H9 (cell line): ENCODE measurements around the gene SH3RF3. TPM values are rescaled to one million over a fixed set of nuclear protein-coding genes. Genes with fewer than 3 reads are reported as not detected.

Experiments used
- DNase-seq: peaks from one replicate; pipeline ENCODE4 v3.0.0-alpha.2; 2017
- H2AFZ ChIP-seq: one replicate; pipeline ENCODE4 v1.6.1; 2013; ENCODE audit warnings: mild to moderate bottlenecking, low read length, control low read depth, moderate library complexity
- H2AK5ac ChIP-seq: 2 replicates; pipeline ENCODE4 v1.6.1; 2013; ENCODE audit warnings: low read length, control low read depth, mixed read lengths; ENCODE audit not compliant: insufficient read length
- H2BK120ac ChIP-seq: one replicate; pipeline ENCODE4 v1.6.1; 2013; ENCODE audit warnings: low read depth, mild to moderate bottlenecking, low read length, control low read depth, inconsistent platforms; ENCODE audit not compliant: poor library complexity, severe bottlenecking
- H2BK12ac ChIP-seq: 2 replicates; pipeline ENCODE4 v1.6.1; 2013; ENCODE audit warnings: low read length, control low read depth, mixed read lengths, low read depth; ENCODE audit not compliant: insufficient read length
- H2BK15ac ChIP-seq: 2 replicates; pipeline ENCODE4 v1.6.1; 2013; ENCODE audit warnings: low read depth, low read length, control low read depth
- H2BK20ac ChIP-seq: one replicate; pipeline ENCODE4 v1.6.1; 2013; ENCODE audit warnings: low read depth, mild to moderate bottlenecking, low read length, control low read depth, inconsistent platforms; ENCODE audit not compliant: poor library complexity, severe bottlenecking
- H2BK5ac ChIP-seq: 2 replicates; pipeline ENCODE4 v1.6.1; 2013; ENCODE audit warnings: low read length, control low read depth, mixed read lengths; ENCODE audit not compliant: insufficient read length
- H3K14ac ChIP-seq: 2 replicates; pipeline ENCODE4 v1.6.1; 2013; ENCODE audit warnings: low read length, control low read depth; ENCODE audit not compliant: insufficient read depth
- H3K18ac ChIP-seq: 2 replicates; pipeline ENCODE4 v1.6.1; 2013; ENCODE audit warnings: low read depth, mild to moderate bottlenecking, mixed read lengths, low read length, control low read depth; ENCODE audit not compliant: insufficient read length
- H3K23ac ChIP-seq: 2 replicates; pipeline ENCODE4 v1.6.1; 2013; ENCODE audit warnings: low read length, control low read depth, mixed read lengths, low read depth; ENCODE audit not compliant: insufficient read length
- H3K23me2 ChIP-seq: 2 replicates; pipeline ENCODE4 v1.6.1; 2013; ENCODE audit warnings: low read depth, mild to moderate bottlenecking, mixed read lengths, low read length, control low read depth; ENCODE audit not compliant: insufficient read length, poor library complexity, severe bottlenecking
- H3K27ac ChIP-seq: 2 replicates; pipeline ENCODE4 v1.5.1; 2013; ENCODE audit warnings: low read length, control low read depth, mixed read lengths, low read depth; ENCODE audit not compliant: insufficient read length
- H3K27me3 ChIP-seq: 2 replicates; pipeline ENCODE4 v1.6.1; 2013; ENCODE audit warnings: low read length, control low read depth, inconsistent platforms; ENCODE audit not compliant: insufficient read depth
- H3K4ac ChIP-seq: 2 replicates; pipeline ENCODE4 v1.6.1; 2013; ENCODE audit warnings: low read depth, mild to moderate bottlenecking, control low read depth, inconsistent platforms, low read length, moderate library complexity
- H3K4me1 ChIP-seq: 2 replicates; pipeline ENCODE4 v1.6.1; 2013; ENCODE audit warnings: low read length, control low read depth, inconsistent platforms; ENCODE audit not compliant: insufficient read depth
- H3K4me2 ChIP-seq: 2 replicates; pipeline ENCODE4 v1.6.1; 2013; ENCODE audit warnings: low read length, control low read depth, mixed read lengths; ENCODE audit not compliant: insufficient read length, insufficient read depth
- H3K56ac ChIP-seq: 2 replicates; pipeline ENCODE4 v1.6.1; 2013; ENCODE audit warnings: low read depth, mild to moderate bottlenecking, mixed read lengths, low read length, control low read depth; ENCODE audit not compliant: insufficient read length
- H3K79me1 ChIP-seq: 2 replicates; pipeline ENCODE4 v1.6.1; 2013; ENCODE audit warnings: low read depth, mild to moderate bottlenecking, moderate library complexity, low read length, control low read depth, inconsistent platforms; ENCODE audit not compliant: insufficient read depth, poor library complexity, severe bottlenecking
- H3K79me2 ChIP-seq: 2 replicates; pipeline ENCODE4 v1.6.1; 2013; ENCODE audit warnings: low read length, control low read depth, inconsistent platforms; ENCODE audit not compliant: insufficient read depth
- H3K9ac ChIP-seq: 2 replicates; pipeline ENCODE4 v1.6.1; 2013; ENCODE audit warnings: low read length, control low read depth, mixed read lengths; ENCODE audit not compliant: insufficient read length; ENCODE audit errors: extremely low read depth
- H3K9me3 ChIP-seq: one replicate; pipeline ENCODE4 v1.6.1; 2013; ENCODE audit warnings: low read depth, low read length, inconsistent platforms; ENCODE audit not compliant: control insufficient read depth
- H3T11ph ChIP-seq: one replicate; pipeline ENCODE4 v1.6.1; 2013; ENCODE audit warnings: mild to moderate bottlenecking, low read length, control low read depth, inconsistent platforms
- H4K20me1 ChIP-seq: one replicate; pipeline ENCODE4 v1.6.1; 2013; ENCODE audit not compliant: control insufficient read depth, insufficient read length, insufficient read depth
- H4K5ac ChIP-seq: 2 replicates; pipeline ENCODE4 v1.6.1; 2013; ENCODE audit warnings: low read depth, mild to moderate bottlenecking, mixed read lengths, low read length, control low read depth; ENCODE audit not compliant: insufficient read length
- H4K8ac ChIP-seq: replicated peaks from 2 replicates; pipeline ENCODE4 v1.6.1; 2013; ENCODE audit warnings: low read length, control low read depth, mixed read lengths, low read depth; ENCODE audit not compliant: insufficient read length
- H4K91ac ChIP-seq: 2 replicates; pipeline ENCODE4 v1.6.1; 2013; ENCODE audit warnings: low read depth, mild to moderate bottlenecking, moderate library complexity, mixed read lengths, low read length, control low read depth; ENCODE audit not compliant: insufficient read length
- H3K27ac Mint-ChIP-seq, 3 experiments: 2 replicates in 2 of 3; 3 replicates in 1 of 3; pipeline ENCODE4 v1.8.0; 2020 to 2021; ENCODE audit warnings: mixed read lengths in 3 of 3, mild to moderate bottlenecking in 1 of 3, moderate library complexity in 1 of 3
- H3K27me3 Mint-ChIP-seq: 2 replicates; pipeline ENCODE4 v1.8.0; 2021; ENCODE audit warnings: low read depth, mild to moderate bottlenecking, moderate library complexity, mixed read lengths
- H3K36me3 Mint-ChIP-seq, 3 experiments: 2 replicates in 2 of 3; 3 replicates in 1 of 3; pipeline ENCODE4 v1.8.0; 2020 to 2021; ENCODE audit warnings: low read depth in 3 of 3, mixed read lengths in 3 of 3; ENCODE audit not compliant: insufficient read depth in 1 of 3
- H3K4me1 Mint-ChIP-seq, 2 experiments: 2 replicates each; pipeline ENCODE4 v1.8.0; 2020; ENCODE audit warnings: mixed read lengths in 2 of 2
- H3K4me3 Mint-ChIP-seq, 2 experiments: 2 replicates in 1 of 2; 3 replicates in 1 of 2; pipeline ENCODE4 v1.8.0; 2020 to 2021; ENCODE audit warnings: mild to moderate bottlenecking in 2 of 2, mixed read lengths in 2 of 2, moderate library complexity in 1 of 2
- H3K9me3 Mint-ChIP-seq, 2 experiments: 2 replicates in 1 of 2; 3 replicates in 1 of 2; pipeline ENCODE4 v1.8.0; 2020; ENCODE audit warnings: mild to moderate bottlenecking in 2 of 2, mixed read lengths in 2 of 2, moderate library complexity in 1 of 2
- WGBS: extraction: QIAGEN DNeasy Blood & Tissue Kit; methylation state at CpG from one replicate; pipeline ENCODE4 v1.1.7; 2013; ENCODE audit warnings: missing lambda C conversion rate, low lambda C conversion rate, mixed read lengths; ENCODE audit not compliant: insufficient read length; ENCODE audit errors: extremely low coverage; 5-methylcytosine and 5-hydroxymethylcytosine counted together
- total RNA-seq: library from RNA; stranded (reverse); gene quantifications from 2 replicates; pipeline ENCODE4 v1.2.1, GENCODE V29; 2021
- TF ChIP-seq, protein P1 (sequence below): fragments of 200-600 bp; sonication (generic); conservative IDR thresholded peaks from 3 replicates; pipeline ENCODE4 v1.8.0; 2021; ENCODE audit warnings: antibody characterized with exemption, mild to moderate bottlenecking

The SH3RF3 gene
- total RNA-seq, 1 experiment from 2014 or later = 0.46 TPM

DNA sequence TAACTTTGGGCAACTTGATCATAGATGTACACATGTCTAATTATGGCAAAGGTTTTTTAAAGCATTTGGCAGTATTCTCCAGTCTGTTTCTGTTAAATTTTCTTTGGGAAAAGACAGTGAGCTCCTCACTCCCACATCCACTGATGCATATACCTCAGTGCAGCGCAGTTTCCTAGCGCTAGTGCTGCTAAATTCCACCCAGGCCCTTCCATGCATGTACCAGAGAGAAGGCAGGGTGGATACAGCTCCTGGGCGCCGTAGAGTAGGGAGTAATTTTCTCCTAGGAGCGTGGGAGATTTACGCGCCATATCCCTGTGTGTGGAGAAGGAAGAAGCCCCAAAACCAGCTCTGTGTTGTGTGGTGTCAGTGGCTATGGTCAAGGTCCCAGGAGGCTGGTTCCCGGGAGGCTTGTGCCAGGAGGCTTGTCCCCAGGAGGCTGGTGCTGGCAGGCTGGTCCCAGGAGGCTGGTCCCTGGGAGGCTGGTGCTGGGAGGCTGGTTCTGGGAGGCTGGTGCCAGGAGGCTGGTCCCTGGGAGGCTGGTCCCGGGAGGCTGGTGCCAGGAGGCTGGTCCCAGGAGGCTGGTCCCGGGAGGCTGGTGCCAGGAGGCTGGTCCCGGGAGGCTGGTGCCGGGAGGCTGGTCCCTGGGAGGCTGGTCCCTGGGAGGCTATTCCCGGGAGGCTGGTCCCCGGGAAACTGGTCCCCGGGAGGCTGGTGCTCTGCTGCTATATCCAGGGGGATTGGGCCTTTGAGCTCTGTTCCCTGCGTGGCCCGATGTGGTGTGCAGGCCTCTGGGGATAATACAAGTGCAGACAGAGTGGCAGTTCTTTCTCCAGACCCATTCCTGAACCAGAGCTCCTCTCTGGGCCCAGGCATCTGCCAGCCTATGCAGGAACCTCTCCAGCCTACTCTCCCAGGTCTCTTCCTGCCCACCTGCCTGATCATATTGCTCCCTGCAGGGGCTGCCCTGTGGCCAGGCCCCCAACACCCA is 323.6 kb downstream of the SH3RF3 start:
- Histone ChIP-seq H3K18ac (no peak overlapping the region), H3K4me2 (no peak overlapping the region), H2AK5ac (no peak overlapping the region), H3K9ac (no peak overlapping the region), H4K20me1 (no peaks in the 10 kb centered on the region), H3K56ac (no peak overlapping the region), H3T11ph (no peak overlapping the region), H2BK120ac (no peak overlapping the region), H2BK20ac (no peak overlapping the region), H2BK5ac (no peak overlapping the region), H3K4ac (no peak overlapping the region), H4K8ac (no peak overlapping the region), H2BK12ac (no peak overlapping the region), H2BK15ac (no peak overlapping the region), H3K27me3 (no peaks in the 10 kb centered on the region), H3K9me3 (no peaks in the 10 kb centered on the region), H4K5ac (no peak overlapping the region), H3K27ac (no peak overlapping the region), H3K79me2 (no peaks in the 10 kb centered on the region), H2AFZ (no peak overlapping the region), H4K91ac (no peak overlapping the region), H3K79me1 (no peaks in the 10 kb centered on the region), H3K4me1 (no peaks in the 10 kb centered on the region), H3K23ac (no peak overlapping the region), H3K14ac (no peak overlapping the region), H3K23me2 (no peaks in the 10 kb centered on the region)
- H3K36me3 Mint-ChIP-seq = no peaks in the 10 kb centered on the region
- H3K27me3 Mint-ChIP-seq = no peaks in the 10 kb centered on the region
- no peak overlapping the region for H3K4me3 Mint-ChIP-seq
- H3K9me3 Mint-ChIP-seq = no peaks in the 10 kb centered on the region
- no peak for DNase-seq
- no peaks in the 10 kb centered on the region for H3K4me1 Mint-ChIP-seq
- WGBS = no CpG with 5 or more reads among the region's 17 CpGs
- TF ChIP-seq, protein P1, sequence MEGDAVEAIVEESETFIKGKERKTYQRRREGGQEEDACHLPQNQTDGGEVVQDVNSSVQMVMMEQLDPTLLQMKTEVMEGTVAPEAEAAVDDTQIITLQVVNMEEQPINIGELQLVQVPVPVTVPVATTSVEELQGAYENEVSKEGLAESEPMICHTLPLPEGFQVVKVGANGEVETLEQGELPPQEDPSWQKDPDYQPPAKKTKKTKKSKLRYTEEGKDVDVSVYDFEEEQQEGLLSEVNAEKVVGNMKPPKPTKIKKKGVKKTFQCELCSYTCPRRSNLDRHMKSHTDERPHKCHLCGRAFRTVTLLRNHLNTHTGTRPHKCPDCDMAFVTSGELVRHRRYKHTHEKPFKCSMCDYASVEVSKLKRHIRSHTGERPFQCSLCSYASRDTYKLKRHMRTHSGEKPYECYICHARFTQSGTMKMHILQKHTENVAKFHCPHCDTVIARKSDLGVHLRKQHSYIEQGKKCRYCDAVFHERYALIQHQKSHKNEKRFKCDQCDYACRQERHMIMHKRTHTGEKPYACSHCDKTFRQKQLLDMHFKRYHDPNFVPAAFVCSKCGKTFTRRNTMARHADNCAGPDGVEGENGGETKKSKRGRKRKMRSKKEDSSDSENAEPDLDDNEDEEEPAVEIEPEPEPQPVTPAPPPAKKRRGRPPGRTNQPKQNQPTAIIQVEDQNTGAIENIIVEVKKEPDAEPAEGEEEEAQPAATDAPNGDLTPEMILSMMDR = no peak
- H3K27ac Mint-ChIP-seq = peak overlapping the region in 1 of 3 experiments; percentile 8; a peak in 2 of 7 replicates
